ENCODE measurements around the gene FRMD4B. TPM values are rescaled to one million over a fixed set of nuclear protein-coding genes. Genes with fewer than 3 reads are reported as not detected.
A peak's percentile ranks its signal among the peaks of the same experiment; 100 is the strongest.

Gene FRMD4B
- total RNA-seq, 2 donors from 2014 or later: 30.6 to 37.8 TPM

DNA sequence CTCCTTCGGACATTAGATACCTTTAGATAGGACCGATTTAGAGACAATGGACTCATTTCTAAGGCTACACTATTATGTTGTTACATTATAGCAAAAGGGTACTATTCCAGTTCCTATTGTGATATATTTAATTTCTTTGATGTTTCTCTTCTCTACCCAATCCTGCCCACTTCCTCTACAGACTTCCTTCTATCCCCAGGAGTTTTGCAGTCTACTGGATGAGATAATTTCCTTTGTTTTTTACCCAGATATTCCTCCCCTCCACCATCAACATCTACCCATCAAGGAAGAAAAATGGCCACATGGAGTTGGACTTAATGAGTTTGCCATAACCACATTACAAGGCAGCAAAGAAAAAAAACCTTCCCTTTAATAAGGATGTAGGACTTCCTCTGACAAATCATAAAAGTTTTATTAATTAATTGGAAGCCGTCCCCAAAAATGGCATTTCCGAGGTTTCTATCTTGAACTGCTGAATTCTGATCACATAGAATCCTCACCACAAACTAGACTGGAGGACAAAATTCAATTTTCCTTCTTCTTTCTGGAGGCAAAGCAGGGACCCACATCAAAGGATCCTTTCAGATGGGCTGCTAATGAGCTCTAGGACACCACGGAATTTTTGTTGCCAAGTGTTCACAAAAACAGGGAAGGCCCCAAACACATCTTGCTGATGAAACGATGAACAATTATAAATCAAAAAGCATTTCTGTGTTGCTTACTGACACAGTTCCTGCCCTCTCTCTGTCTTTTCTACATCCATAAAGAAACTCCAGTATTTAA, 33.4 kb downstream of the FRMD4B start:
- H3K9me3 ChIP-seq: no peaks in the 10 kb centered on the region
- H3K4me1 ChIP-seq: peaks cover 0 to 10% of the 10 kb centered on the region in 2 donors
- DNase-seq (ENCODE audit: low spot score): no peak
- no peaks in the 10 kb centered on the region for H3K36me3 ChIP-seq
- no peak for TF ChIP-seq CTCF (IDR thresholded peaks at IDR 0.05)
- no peaks in the 10 kb centered on the region for H3K27me3 ChIP-seq
- peak overlapping the region in 1 of 2 donors; percentile 34 for H3K4me3 ChIP-seq
- H3K27ac ChIP-seq: peak overlapping the region; percentile 6 to 46

GRCh38 chr3:69343875-69344274, 42.0 kb downstream of the FRMD4B start:
- Histone ChIP-seq H3K9me3 (no peaks in the 10 kb centered on the region), H3K36me3 (no peaks in the 10 kb centered on the region), H3K4me1 (peaks cover 0 to 33% of the 10 kb centered on the region in 2 donors), H3K27me3 (no peaks in the 10 kb centered on the region), H3K27ac (no peak overlapping the region), H3K4me3 (no peak overlapping the region)
- no peak for TF ChIP-seq CTCF (IDR thresholded peaks at IDR 0.05)
- DNase-seq (ENCODE audit: low spot score): no peak

GRCh38 chr3:69342074-69342473, 43.8 kb downstream of the FRMD4B start:
- no peak for TF ChIP-seq CTCF (IDR thresholded peaks at IDR 0.05)
- peak overlapping the region; percentile 30 to 67 for H3K27ac ChIP-seq

DNA sequence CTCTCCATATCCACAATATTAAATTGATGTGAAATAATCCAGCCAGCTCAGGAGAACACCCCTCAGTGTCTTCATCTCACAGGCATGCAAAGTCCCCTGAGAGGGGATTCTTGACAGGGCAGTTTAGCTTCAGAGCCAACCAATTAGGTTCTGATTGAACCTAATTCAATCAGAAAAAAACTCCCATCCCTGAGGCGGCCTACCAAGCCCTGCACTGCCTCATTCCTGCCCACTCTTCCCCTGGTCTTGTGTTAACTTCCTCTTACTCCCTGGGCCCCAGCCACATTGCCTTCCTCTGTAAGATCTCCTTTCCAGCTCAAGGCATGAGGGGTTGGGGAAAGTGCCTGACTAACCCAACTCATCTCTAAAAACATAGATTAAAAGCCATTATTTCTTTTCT, 46.1 kb downstream of the FRMD4B start:
- no peak for DNase-seq (ENCODE audit: low spot score)
- no peaks in the 10 kb centered on the region for H3K36me3 ChIP-seq
- no peak overlapping the region for H3K4me3 ChIP-seq
- H3K27ac ChIP-seq: peak overlapping the region; percentile 35 to 50
- H3K27me3 ChIP-seq: no peaks in the 10 kb centered on the region
- H3K4me1 ChIP-seq: peaks cover 0 to 39% of the 10 kb centered on the region in 2 donors
- no peaks in the 10 kb centered on the region for H3K9me3 ChIP-seq
- TF ChIP-seq CTCF (IDR thresholded peaks at IDR 0.05): no peak

More at GRCh38 chr3:69342074-69342473, 43.8 kb downstream of the FRMD4B start:
- DNase-seq (ENCODE audit: low spot score): no peak
- Histone ChIP-seq H3K27me3 (no peaks in the 10 kb centered on the region), H3K4me3 (no peak overlapping the region), H3K9me3 (no peaks in the 10 kb centered on the region), H3K36me3 (no peaks in the 10 kb centered on the region), H3K4me1 (peaks cover 0 to 39% of the 10 kb centered on the region in 2 donors)

GRCh38 chr3:69338911-69339310, 47.0 kb downstream of the FRMD4B start:
- no peak for TF ChIP-seq CTCF (IDR thresholded peaks at IDR 0.05)
- Histone ChIP-seq H3K27me3 (no peaks in the 10 kb centered on the region), H3K27ac (peak overlapping the region; percentile 35 to 50)

More at GRCh38 chr3:69338911-69339310, 47.0 kb downstream of the FRMD4B start:
- no peak for DNase-seq (ENCODE audit: low spot score)
- Histone ChIP-seq H3K36me3 (no peaks in the 10 kb centered on the region), H3K4me1 (peaks cover 0 to 40% of the 10 kb centered on the region in 2 donors), H3K9me3 (no peaks in the 10 kb centered on the region), H3K4me3 (no peak overlapping the region)
